H1 (cell line): ENCODE results near the gene CYP26C1. TPM values are rescaled to one million over a fixed set of nuclear protein-coding genes. Genes with fewer than 3 reads are reported as not detected.
A peak's percentile ranks its signal among the peaks of the same experiment; 100 is the strongest.

Experiments used
- CTCF ChIA-PET: fragments of 300-600 bp; sonication (Branson Sonifier 250); formaldehyde crosslinking; loops from one replicate; lab custom pipeline; 2021; ENCODE audit not compliant: partially characterized antibody; lab: Charles Lee
- POLR2A ChIA-PET: fragments of 300-600 bp; sonication (Branson Sonifier 250); formaldehyde crosslinking; loops from one replicate; lab custom pipeline; 2021; ENCODE audit warnings: inconsistent platforms; ENCODE audit not compliant: partially characterized antibody; lab: Charles Lee
- DNase-seq, 2 experiments: peaks; one replicate each; pipeline versions ENCODE4 v3.0.0 to v3.0.0-alpha.2; 2010 to 2022; ENCODE audit warnings: low spot score in 2 of 2, low read depth in 1 of 2, mixed read lengths in 1 of 2
- FAIRE-seq: peaks from 2 replicates; lab custom pipeline; 2011; peaks lifted over from hg19 to GRCh38; lab: Jason Lieb, UNC
- H2AFZ ChIP-seq: 2 replicates; pipeline ENCODE4 v1.8.1; 2012; ENCODE audit warnings: low read length, inconsistent platforms
- H2AK5ac ChIP-seq: 2 replicates; pipeline ENCODE4 v1.6.1; 2013; ENCODE audit warnings: low read depth, low read length
- H2BK120ac ChIP-seq: replicated peaks from 2 replicates; pipeline ENCODE3; 2013; ENCODE audit warnings: low read depth, low read length, inconsistent platforms
- H2BK12ac ChIP-seq: 2 replicates; pipeline ENCODE4 v1.6.1; 2013; ENCODE audit warnings: low read depth, low read length
- H2BK15ac ChIP-seq: 2 replicates; pipeline ENCODE4 v1.6.1; 2013; ENCODE audit warnings: low read length
- H2BK20ac ChIP-seq: 2 replicates; pipeline ENCODE4 v1.6.1; 2013; ENCODE audit warnings: low read length
- H2BK5ac ChIP-seq: 2 replicates; pipeline ENCODE4 v1.6.1; 2013; ENCODE audit warnings: low read depth, low read length
- H3K14ac ChIP-seq: 2 replicates; pipeline ENCODE4 v1.6.1; 2013; ENCODE audit warnings: inconsistent platforms; ENCODE audit not compliant: insufficient read length
- H3K18ac ChIP-seq: 2 replicates; pipeline ENCODE4 v1.6.1; 2013; ENCODE audit warnings: low read length; ENCODE audit errors: extremely low read depth
- H3K23ac ChIP-seq: 2 replicates; pipeline ENCODE4 v1.6.1; 2013; ENCODE audit warnings: inconsistent platforms; ENCODE audit not compliant: insufficient read length
- H3K23me2 ChIP-seq: 2 replicates; pipeline ENCODE4 v1.6.1; 2013; ENCODE audit warnings: low read depth, low read length
- H3K27ac ChIP-seq: 2 replicates; pipeline ENCODE4 v1.6.1; 2011; ENCODE audit warnings: low read depth, low read length, inconsistent platforms
- H3K27me3 ChIP-seq, 4 experiments: replicated peaks in 1 of 4; 1 replicate in 1 of 4; 2 replicates in 3 of 4; pipeline versions ENCODE4 v1.6.1 to v1.8.1; 2011 to 2013; ENCODE audit warnings: low read length in 3 of 4, mild to moderate bottlenecking in 3 of 4, inconsistent platforms in 2 of 4, mixed read lengths in 2 of 4, moderate library complexity in 1 of 4; ENCODE audit not compliant: control insufficient read depth in 3 of 4, insufficient read depth in 3 of 4; ENCODE audit errors: extremely low read depth in 1 of 4
- H3K36me3 ChIP-seq, 4 experiments: 2 replicates each; pipeline versions ENCODE4 v1.6.1 to v1.8.1; 2011 to 2013; ENCODE audit warnings: mild to moderate bottlenecking in 4 of 4, low read length in 3 of 4, moderate library complexity in 2 of 4, control low read depth in 1 of 4, inconsistent platforms in 1 of 4; ENCODE audit not compliant: insufficient read depth in 4 of 4, control insufficient read depth in 2 of 4
- H3K4ac ChIP-seq: replicated peaks from 2 replicates; pipeline ENCODE3; 2013; ENCODE audit warnings: low read length, low read depth, mixed read lengths, inconsistent platforms; ENCODE audit not compliant: insufficient read length
- H3K4me1 ChIP-seq, 4 experiments: replicated peaks in 1 of 4; 1 replicate in 1 of 4; 2 replicates in 3 of 4; pipeline versions ENCODE4 v1.6.1 to v1.8.1; 2011 to 2013; ENCODE audit warnings: low read length in 3 of 4, inconsistent platforms in 2 of 4, mixed read lengths in 1 of 4; ENCODE audit not compliant: insufficient read depth in 4 of 4, control insufficient read depth in 3 of 4
- H3K4me2 ChIP-seq, 2 experiments: 2 replicates each; pipeline versions ENCODE4 v1.6.1 to v1.8.1; 2011 to 2013; ENCODE audit warnings: low read depth in 2 of 2, low read length in 2 of 2, control low read depth in 1 of 2, inconsistent platforms in 1 of 2, mild to moderate bottlenecking in 1 of 2; ENCODE audit not compliant: insufficient read depth in 1 of 2
- H3K4me3 ChIP-seq, 4 experiments: fragments of 200-600, 300-600 bp in 1 of 4; sonication (generic), shearing (Covaris generic), sonication (Bioruptor Twin) in 1 of 4; 2 replicates each; pipeline versions ENCODE4 v1.5.1 to v1.8.1; 2011 to 2016; ENCODE audit warnings: low read length in 4 of 4, low read depth in 3 of 4, control low read depth in 2 of 4, inconsistent platforms in 2 of 4, mild to moderate bottlenecking in 2 of 4, mixed read lengths in 1 of 4, moderate library complexity in 1 of 4; ENCODE audit not compliant: insufficient read depth in 2 of 4; ENCODE audit errors: extremely low read depth in 1 of 4
- H3K56ac ChIP-seq: replicated peaks from 2 replicates; pipeline ENCODE3; 2013; ENCODE audit warnings: low read depth, mild to moderate bottlenecking, mixed read lengths, low read length, inconsistent platforms; ENCODE audit not compliant: insufficient read length
- H3K79me1 ChIP-seq: 2 replicates; pipeline ENCODE4 v1.6.1; 2013; ENCODE audit warnings: low read depth, low read length, control low read depth
- H3K79me2 ChIP-seq, 2 experiments: 2 replicates each; pipeline versions ENCODE4 v1.6.1 to v1.8.1; 2012 to 2013; ENCODE audit warnings: low read length in 2 of 2, mild to moderate bottlenecking in 2 of 2, inconsistent platforms in 1 of 2; ENCODE audit not compliant: insufficient read depth in 2 of 2, control insufficient read depth in 1 of 2
- H3K9ac ChIP-seq, 4 experiments: replicated peaks in 1 of 4; 1 replicate in 1 of 4; 2 replicates in 3 of 4; pipeline versions ENCODE4 v1.6.1 to v1.8.1; 2011 to 2013; ENCODE audit warnings: low read depth in 3 of 4, low read length in 3 of 4, control low read depth in 2 of 4, mild to moderate bottlenecking in 2 of 4, moderate library complexity in 2 of 4, inconsistent platforms in 1 of 4; ENCODE audit errors: extremely low read depth in 1 of 4
- H3K9me3 ChIP-seq, 2 experiments: 2 replicates each; pipeline versions ENCODE4 v1.6.1 to v1.8.1; 2012 to 2013; ENCODE audit warnings: mild to moderate bottlenecking in 2 of 2, moderate library complexity in 2 of 2, control low read depth in 1 of 2, inconsistent platforms in 1 of 2, low read depth in 1 of 2, low read length in 1 of 2, mixed read lengths in 1 of 2; ENCODE audit not compliant: insufficient read depth in 2 of 2
- H4K20me1 ChIP-seq, 2 experiments: replicated peaks in 1 of 2; 2 replicates each; pipeline versions ENCODE3 to v1.8.1; 2011 to 2013; ENCODE audit warnings: inconsistent platforms in 2 of 2, low read length in 2 of 2, mild to moderate bottlenecking in 1 of 2; ENCODE audit not compliant: insufficient read depth in 2 of 2, control insufficient read depth in 1 of 2
- H4K5ac ChIP-seq: 2 replicates; pipeline ENCODE4 v1.6.1; 2013; ENCODE audit warnings: low read length, low read depth, mixed read lengths, inconsistent platforms; ENCODE audit not compliant: insufficient read length
- H4K8ac ChIP-seq: 2 replicates; pipeline ENCODE4 v1.8.0; 2013; ENCODE audit warnings: mild to moderate bottlenecking, moderate library complexity, low read length, inconsistent platforms; ENCODE audit not compliant: insufficient read depth; ENCODE audit errors: extremely low read depth
- H4K91ac ChIP-seq: replicated peaks from 2 replicates; pipeline ENCODE3; 2013; ENCODE audit warnings: low read length, mixed read lengths, inconsistent platforms; ENCODE audit not compliant: insufficient read length
- KDM1A ChIP-seq: fragments of 200-600, 300-600 bp; sonication (generic); IDR thresholded peaks from 2 replicates; pipeline ENCODE4 v1.7.1; 2016; ENCODE audit warnings: mild to moderate bottlenecking, low read length, borderline replicate concordance
- NRF1 ChIP-seq: IDR thresholded peaks from 2 replicates; pipeline ENCODE4 v1.6.1; 2011; ENCODE audit warnings: mild to moderate bottlenecking, low read depth, low read length, improper control_type of control experiment
- WGBS, 2 experiments: shearing (Covaris generic) in 1 of 2; methylation state at CpG; one replicate each; pipeline versions ENCODE4 v1.1.6 to v1.1.7; 2013 to 2015; ENCODE audit warnings: low lambda C conversion rate in 2 of 2, mixed read lengths in 2 of 2, inconsistent platforms in 1 of 2, low coverage in 1 of 2, missing lambda C conversion rate in 1 of 2; ENCODE audit not compliant: insufficient replicate concordance in 2 of 2, insufficient coverage in 1 of 2, insufficient read length in 1 of 2; ENCODE audit errors: extremely low coverage in 1 of 2, missing lambda C conversion rate in 1 of 2; 5-methylcytosine and 5-hydroxymethylcytosine counted together
- polyA plus RNA-seq, 7 experiments: library from polyadenylated mRNA; depleted of rRNA in 3 of 7; stranded (reverse) in 5 of 7; unstranded in 2 of 7; fragments of >200 nt in 5 of 7; fragments of 200-250 nt in 2 of 7; gene quantifications; 1 replicate in 5 of 7; 2 replicates in 1 of 7; 4 replicates in 1 of 7; pipeline versions ENCODE4 v1.2.1 to v1.2.3, GENCODE V29; 2011 to 2013; ENCODE audit warnings: missing spikeins in 2 of 7, mixed read lengths in 2 of 7
- total RNA-seq: library from RNA; stranded (reverse); fragmentation: NEBNext Ultra II Directional; extraction: Animal tissue kit (Norgen Biotek cat#: 25700); gene quantifications from 2 replicates; pipeline ENCODE4 v1.2.1, GENCODE V29; 2021

Gene CYP26C1
- total and polyA plus RNA-seq, 2 of the 8 experiments (the other 6 are each of a cell fraction or from before 2014, with no cell fraction given) = 0.12 to 0.28 TPM

GRCh38 chr10:93063977-93064660 lies 3.5 kb downstream of the CYP26C1 start:
- CTCF ChIA-PET = interaction anchor here (0.7 to 14.8 kb wide), 13 partner anchors 10 to 294 kb away, joined by 3 to 147 read pairs (median 5); partner anchors contain the start of gene CYP26A1

More at GRCh38 chr10:93063977-93064660, 3.5 kb downstream of the CYP26C1 start:
- Histone ChIP-seq H3K27me3 (peaks cover 97 to 100% (median 100%) of the 10 kb centered on the region in 4 experiments), H2BK120ac (no peak overlapping the region), H2BK20ac (no peak overlapping the region), H3K79me1 (no peaks in the 10 kb centered on the region), H3K18ac (no peak overlapping the region; the same call in 1 of the 2 replicates), H4K91ac (no peak overlapping the region), H4K5ac (no peak overlapping the region), H3K23me2 (peaks cover 20% of the 10 kb centered on the region; the same call in 1 of the 2 replicates), H2AK5ac (0 out of 2 replicates have a peak overlapping the region, but pooled peaks have one; percentile 33), H3K9me3 (no peaks in the 10 kb centered on the region; a peak in 1 of 4 replicates), H2BK15ac (peak overlapping the region; percentile 89; the same call in 1 of the 2 replicates), H3K36me3 (peaks cover 0 to 20% (median 1%) of the 10 kb centered on the region in 4 experiments; a peak in 1 of 8 replicates), H3K56ac (no peak overlapping the region), H2BK5ac (no peak overlapping the region), H3K4me2 (peak overlapping the region; percentile 75 to 89; a peak in 1 of 4 replicates), H3K23ac (no peak overlapping the region), H3K14ac (no peak overlapping the region), H2BK12ac (no peak overlapping the region), H3K4me1 (peaks cover 3 to 41% (median 34%) of the 10 kb centered on the region in 4 experiments), H2AFZ (no peak overlapping the region)
- 65% methylated on average over 9 of the region's 9 CpGs; no CpG with 5 or more reads in 1 of the 2 experiments for WGBS, 2 experiments
- no peak for FAIRE-seq
- POLR2A ChIA-PET = interaction anchor here (1.2 to 5.7 kb wide), 2 partner anchors 10 kb away, joined by 3 to 26 read pairs; partner anchors contain the start of gene CYP26A1
- TF ChIP-seq KDM1A (peak; percentile 14; the same call in 1 of the 2 replicates), NRF1 (no peak)
- TF ChIP-seq, all 59 proteins: peak for 1
- H3K9ac ChIP-seq = no peak overlapping the region
- H3K27ac ChIP-seq = no peak overlapping the region
- H3K4me3 ChIP-seq = peak overlapping the region in 1 of 4 experiments; percentile 22; a peak in 1 of 8 replicates
- no peaks in the 10 kb centered on the region for H3K79me2 ChIP-seq
- H3K4ac ChIP-seq = no peak overlapping the region
- H4K20me1 ChIP-seq = peaks cover 9 to 31% of the 10 kb centered on the region in 2 experiments
- no peak overlapping the region for H4K8ac ChIP-seq
- no peak for DNase-seq
